GM12875 (cell line): ENCODE data around the gene MINDY4.
A peak's percentile ranks its signal among the peaks of the same experiment; 100 is the strongest.

Source experiments
- H3K4me3 ChIP-seq: one replicate; pipeline ENCODE4 v1.5.1; 2011; ENCODE audit warnings: low read depth, low read length, control low read depth
- CTCF ChIP-seq: IDR thresholded peaks from 2 replicates; pipeline ENCODE4 v1.5.1; 2011; ENCODE audit warnings: low read depth, mild to moderate bottlenecking, control low read depth, inconsistent platforms, low read length, moderate library complexity, borderline replicate concordance; ENCODE audit not compliant: insufficient read depth

The MINDY4 gene

GRCh38 chr7:30757342-30757692 is 13.9 kb upstream of the MINDY4 start:
- H3K4me3 ChIP-seq, result no peak overlapping the region
- TF ChIP-seq CTCF, result no peak

GRCh38 chr7:30760514-30761213 is 10.6 kb upstream of the MINDY4 start:
- no peak for TF ChIP-seq CTCF
- H3K4me3 ChIP-seq, result no peak overlapping the region

- no peak overlapping the region for H3K4me3 ChIP-seq
- TF ChIP-seq CTCF, result no peak
Measured at GRCh38 chr7:30761214-30762156, 9.7 kb upstream of the MINDY4 start.

- TF ChIP-seq CTCF, result no peak
- H3K4me3 ChIP-seq, result no peak overlapping the region
Measured at GRCh38 chr7:30764030-30764975, 6.9 kb upstream of the MINDY4 start.

GRCh38 chr7:30765408-30765807 is 5.8 kb upstream of the MINDY4 start:
- no peak overlapping the region for H3K4me3 ChIP-seq
- TF ChIP-seq CTCF, result no peak

GRCh38 chr7:30770845-30771173 is 408 bp upstream of the MINDY4 start:
- H3K4me3 ChIP-seq, result peak overlapping the region; percentile 81
- no peak for TF ChIP-seq CTCF
